ENCODE data around the gene SRPX2.

- TF ChIP-seq CTCF (IDR thresholded peaks at IDR 0.05) = no peak
- TF ChIP-seq POLR2AphosphoS5 (IDR thresholded peaks at IDR 0.05) = no peak
Observed at GRCh38 chrX:100681599-100681998, 37.6 kb downstream of the SRPX2 start.
